Dermis blood vessel endothelial cell (primary cell): Measurements from ENCODE around the gene RNASE2. TPM values are rescaled to one million over a fixed set of nuclear protein-coding genes. Genes with fewer than 3 reads are reported as not detected.
"Not testable (repeated sequence)": the region's sequence is repeated elsewhere in the genome, so short reads cannot be mapped to it uniquely, and the experiment has no call there.

Experiments
- DNase-seq: peaks from one replicate; pipeline ENCODE4 v3.0.0; 2010
- total RNA-seq: library from RNA; depleted of rRNA; stranded (reverse); fragments of >200 nt; gene quantifications from 2 replicates; pipeline ENCODE4 v1.2.3, GENCODE V29; 2014

RNASE2 gene
- 0.14 TPM in 1 of 2 replicates, not detected in the other for total RNA-seq

DNA sequence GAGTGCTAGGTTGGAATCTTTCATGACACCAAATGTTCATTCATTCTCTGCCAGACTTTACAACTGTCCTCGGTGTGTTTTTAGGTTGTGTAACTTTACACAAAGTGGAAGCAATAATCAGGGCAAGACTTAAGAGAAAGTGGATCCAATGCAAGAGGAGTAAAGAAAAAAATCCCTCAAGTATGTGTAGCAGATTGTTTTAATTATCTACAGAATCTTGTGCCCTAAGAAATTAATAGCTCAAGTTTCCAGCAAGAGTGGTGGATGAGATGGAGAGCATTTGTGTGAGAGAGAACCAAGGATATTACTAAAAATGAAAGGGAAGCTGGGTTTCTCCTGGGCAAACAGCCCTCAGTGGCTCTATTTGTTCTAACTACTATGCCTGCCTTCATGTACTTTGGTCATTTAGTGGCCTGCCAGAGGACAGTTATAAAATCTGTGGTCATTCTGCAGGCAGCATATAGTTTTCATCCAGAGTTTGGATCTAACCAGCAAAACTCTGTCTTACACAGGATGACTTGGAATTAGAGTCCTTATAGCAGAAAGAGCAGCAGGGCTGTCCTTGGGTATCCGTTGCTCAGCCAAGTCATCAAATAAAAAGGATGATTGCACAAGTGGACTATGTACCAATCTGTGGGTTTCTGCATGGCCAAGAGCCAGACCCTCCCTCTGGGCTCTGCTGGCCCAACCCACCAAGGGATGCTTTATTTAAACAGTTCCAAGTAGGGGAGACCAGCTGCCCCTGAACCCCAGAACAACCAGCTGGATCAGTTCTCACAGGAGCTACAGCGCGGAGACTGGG lies at the start of gene RNASE2:
Gene RNASE2 (plus strand): TSS at position 752 of the 802 bp plus-strand sequence. CDS start 285 bp downstream, outside the sequence.
- not testable (repeated sequence) for DNase-seq

- DNase-seq, result no peak
These were observed 49.6 kb upstream of the RNASE2 start for GRCh38 chr14:20905676-20906075.

GRCh38 chr14:20907214-20907613 lies 48.1 kb upstream of the RNASE2 start:
- no peak for DNase-seq

DNA sequence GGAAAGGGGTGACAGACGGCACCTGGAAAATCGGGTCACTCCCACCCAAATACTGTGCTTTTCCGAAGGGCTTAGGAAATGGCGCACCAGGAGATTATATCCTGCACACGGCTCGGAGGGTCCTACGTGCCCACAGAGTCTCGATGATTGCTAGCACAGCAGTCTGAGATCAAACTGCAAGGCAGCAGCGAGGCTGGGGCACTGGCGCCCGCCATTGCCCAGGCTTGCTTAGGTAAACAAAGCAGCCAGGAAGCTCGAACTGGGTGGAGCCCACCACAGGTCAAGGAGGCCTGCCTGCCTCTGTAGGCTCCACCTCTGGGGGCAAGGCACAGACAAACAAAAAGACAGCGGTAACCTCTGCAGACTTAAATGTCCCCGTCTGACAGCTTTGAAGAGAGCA lies 44.5 kb upstream of the RNASE2 start:
- DNase-seq, result not testable (repeated sequence)

DNA sequence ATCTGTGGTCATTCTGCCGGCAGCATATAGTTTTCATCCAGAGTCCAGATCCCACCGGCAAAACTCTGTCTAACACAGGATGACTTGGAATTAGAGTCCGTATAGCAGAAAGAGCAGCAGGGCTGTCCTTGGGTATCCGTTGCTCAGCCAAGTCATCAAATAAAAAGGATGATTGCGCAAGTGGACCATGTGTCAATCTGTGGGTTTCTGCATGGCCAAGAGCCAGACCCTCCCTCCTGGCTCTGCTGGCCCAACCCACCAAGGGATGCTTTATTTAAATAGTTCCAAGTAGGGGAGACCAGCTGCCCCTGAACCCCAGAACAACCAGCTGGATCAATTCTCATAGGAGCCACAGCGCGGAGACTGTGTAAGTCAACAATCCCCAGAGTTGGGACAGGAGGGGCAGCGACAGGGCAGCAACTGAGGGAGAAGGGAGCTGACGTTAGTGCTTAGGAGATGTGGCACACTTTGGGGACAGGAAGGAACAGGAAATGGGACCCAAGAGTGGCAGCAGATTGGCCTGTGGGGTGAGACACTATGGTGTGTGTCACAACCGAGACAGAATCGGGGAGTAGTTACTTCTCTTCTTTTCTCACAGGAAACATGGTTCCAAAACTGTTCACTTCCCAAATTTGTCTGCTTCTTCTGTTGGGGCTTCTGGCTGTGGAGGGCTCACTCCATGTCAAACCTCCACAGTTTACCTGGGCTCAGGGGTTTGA lies 36.1 kb upstream of the RNASE2 start:
- DNase-seq, result not testable (repeated sequence)

DNA sequence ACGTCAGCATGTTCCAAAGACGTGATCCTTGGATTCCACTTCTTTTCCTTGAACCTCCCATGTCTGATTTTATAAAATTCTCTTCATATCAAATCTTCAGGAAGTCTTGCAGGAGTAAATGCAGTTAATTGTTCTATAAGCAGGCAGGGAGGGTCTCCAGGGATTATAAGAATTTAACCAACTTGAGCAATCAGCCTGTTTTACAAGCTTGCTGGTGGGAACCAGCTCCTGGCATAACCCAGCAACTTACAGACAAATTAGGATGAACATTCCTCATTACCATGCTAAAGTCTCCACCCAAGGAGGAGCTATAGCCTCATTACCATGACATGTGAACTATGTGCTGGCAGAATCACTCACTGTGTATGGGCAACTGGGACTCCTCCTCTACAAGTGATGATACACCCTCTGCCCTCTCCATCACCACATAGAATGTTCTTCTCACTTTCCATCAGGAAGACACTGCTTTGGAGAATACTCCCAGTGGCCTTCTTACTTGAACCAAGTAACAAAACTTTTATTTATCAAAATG lies 31.5 kb upstream of the RNASE2 start:
- not testable (repeated sequence) for DNase-seq

DNA sequence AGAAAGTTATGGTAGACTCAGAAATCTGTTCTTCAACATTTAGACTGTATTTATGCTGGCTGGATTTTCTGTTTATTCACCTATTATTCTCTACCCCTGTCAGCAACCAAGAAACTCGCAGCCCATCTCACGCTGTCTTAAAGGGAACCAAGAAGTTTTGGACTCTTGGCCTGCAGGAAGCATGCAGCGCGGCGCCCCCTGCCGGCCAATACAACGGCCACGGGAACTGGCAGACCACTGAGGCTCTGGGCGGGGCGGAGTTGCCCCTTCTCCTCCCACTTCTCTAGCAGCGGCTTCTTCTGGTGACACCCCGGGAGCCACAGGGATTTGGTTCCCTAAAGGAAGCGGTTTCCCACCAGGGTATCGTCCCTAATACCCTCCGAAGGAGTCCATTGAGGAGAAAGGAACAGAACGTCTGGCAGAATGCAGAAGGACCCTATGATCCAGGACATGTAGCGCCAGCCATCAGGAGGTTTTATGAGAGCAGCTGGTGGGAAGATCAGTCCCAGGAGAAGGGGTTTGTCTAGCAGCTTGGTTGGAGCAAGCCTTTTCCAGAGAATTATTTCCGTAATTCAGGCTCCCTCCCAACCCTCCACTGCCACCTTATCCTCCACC lies 21.0 kb upstream of the RNASE2 start:
- DNase-seq, result peak; percentile 36

DNA sequence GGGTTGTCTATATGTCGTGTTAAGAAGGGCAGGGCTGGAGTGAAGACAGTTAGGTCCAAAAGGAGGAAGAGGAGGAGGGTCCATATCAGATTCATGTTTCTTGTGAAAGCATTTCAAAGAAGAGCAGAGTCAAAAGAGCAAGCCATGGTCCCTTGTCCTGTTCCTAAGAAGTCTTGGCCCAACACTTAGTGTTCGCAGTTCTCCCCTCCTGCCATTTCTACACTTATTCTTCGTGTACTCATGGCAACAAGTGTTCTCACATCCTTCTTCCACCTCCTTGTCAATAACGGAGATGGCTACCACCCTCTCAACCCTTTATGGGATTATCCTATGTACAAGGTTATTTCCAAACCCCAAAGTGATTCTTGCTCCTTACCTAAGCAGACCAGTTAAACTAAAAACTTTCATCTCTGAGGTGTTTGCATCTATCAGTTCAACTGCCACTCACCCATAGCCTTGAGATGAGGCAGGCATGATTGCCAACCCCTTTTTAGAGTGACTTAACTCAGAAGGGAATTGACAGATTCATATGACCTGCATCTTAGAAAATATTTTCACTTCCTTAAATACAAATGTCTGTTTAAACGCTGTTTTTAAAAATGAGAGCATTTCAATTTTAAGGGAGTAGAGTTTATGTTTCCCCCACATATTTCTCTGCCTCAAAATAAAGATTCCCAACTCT lies 19.8 kb upstream of the RNASE2 start:
- no peak for DNase-seq

DNA sequence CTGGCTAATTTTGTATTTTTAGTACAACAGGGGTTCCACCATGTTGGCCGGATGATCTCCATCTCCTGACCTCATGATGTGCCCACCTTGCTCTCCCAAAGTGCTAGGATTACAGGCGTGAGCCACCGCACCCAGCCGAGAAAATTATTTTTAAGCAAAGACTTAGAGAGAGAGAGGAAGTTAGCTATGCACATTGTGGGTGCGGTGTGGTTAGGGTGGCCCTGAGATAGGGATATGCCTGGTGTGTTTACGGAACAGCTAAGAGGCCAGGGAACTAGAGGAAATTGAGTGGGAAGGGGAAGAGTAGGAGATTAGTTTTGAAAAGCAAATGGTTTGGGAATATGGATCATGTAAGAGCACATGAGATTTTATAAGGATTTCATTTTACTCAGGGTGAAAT lies 10.1 kb upstream of the RNASE2 start:
- not testable (repeated sequence) for DNase-seq

GRCh38 chr14:20946707-20947106 lies 8.6 kb upstream of the RNASE2 start:
- DNase-seq, result not testable (repeated sequence)

- DNase-seq, result not testable (repeated sequence)
These were observed 219 bp downstream of the RNASE2 start for GRCh38 chr14:20955538-20955873.

GRCh38 chr14:20956376-20956976 lies 1.2 kb downstream of the RNASE2 start:
- no peak for DNase-seq

DNA sequence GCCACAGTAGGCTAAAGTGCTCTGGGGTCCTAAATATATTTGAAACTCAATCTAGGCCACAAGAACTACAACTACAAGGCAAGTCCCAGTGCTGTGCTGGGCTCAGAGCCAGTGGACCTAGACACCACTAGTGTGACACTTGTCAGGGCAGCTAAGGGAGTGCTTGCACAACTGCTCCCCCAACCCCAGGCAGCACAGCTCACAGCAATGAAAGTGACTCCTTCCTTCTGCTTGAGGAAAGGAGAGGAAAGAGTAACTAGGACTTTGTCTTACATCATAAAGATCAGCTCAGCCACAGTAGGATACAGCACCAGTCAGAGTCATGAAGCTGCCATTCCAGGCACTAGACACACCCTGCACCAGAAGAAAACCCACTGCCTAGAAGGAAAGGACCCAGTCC lies 3.7 kb downstream of the RNASE2 start:
- DNase-seq, result not testable (repeated sequence)

- DNase-seq, result no peak
These were observed 14.0 kb downstream of the RNASE2 start for GRCh38 chr14:20969336-20969735.

DNA sequence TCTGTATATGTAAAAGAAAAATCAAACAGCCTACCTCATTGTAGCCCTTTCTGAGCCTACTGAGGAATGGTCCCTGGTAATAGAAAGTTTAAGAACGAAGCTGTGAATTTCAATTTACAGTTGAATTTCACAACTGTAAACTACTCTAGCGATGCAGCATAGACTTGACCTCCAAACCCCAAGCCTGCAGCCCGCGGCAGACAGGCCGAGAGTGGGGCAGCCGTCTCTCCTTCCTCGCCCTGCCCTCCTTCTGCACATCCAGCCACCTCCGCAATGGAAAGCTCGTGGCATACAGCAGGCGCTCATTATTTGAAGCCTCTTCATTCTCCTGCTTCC lies 15.3 kb downstream of the RNASE2 start:
- DNase-seq, result no peak

DNA sequence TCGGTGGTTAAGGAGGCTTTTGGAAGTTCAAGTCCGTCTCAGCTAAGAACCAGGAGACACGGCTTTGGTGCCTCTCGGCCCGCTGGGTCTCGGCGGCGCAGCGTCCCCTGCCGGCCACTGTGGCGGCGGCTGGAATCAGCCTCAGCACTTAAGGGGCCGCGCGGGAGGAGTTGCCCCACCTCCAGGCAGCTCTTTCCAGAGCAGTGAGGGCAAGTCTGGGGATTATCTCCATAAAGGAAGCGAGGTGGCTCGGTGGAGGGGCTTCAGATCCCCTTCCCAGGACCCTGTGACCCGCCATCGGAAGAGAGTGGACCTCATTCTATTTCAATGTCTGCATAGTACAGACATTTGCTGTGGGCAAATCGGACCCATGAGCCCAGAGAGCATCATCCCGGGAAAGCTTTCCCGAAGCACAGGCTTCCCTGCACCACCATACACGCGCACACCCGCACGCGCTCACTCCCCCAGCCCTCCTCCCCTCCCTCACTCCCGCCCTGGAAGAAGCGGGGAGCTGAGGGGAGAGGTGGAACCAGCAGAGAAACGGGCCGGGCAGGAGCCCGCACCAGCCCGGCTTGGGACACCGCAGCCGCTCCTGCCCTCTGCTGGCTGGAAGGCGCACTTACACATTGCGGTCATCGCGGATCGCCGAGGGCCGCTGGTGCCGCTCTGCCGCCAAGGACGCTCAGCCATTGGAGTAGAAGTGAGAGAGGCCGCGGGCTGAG lies 15.9 kb downstream of the RNASE2 start:
- DNase-seq, result peak; percentile 91

DNA sequence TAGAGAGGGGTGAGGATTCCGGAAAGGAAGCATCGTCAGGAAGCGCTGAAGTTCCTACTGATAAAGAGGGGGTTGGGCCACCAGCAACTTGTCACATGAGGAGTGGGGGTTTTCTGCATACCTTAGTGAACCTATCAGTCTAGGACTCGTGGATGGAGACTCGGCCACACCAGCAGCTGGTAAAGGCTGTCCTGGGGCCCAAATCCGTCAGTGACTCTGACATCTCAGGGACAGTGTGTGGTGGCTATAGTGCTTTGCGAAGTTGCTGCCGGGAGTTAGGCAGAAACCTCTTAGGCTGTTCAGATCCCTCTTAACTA lies 16.4 kb downstream of the RNASE2 start:
- DNase-seq, result no peak

DNA sequence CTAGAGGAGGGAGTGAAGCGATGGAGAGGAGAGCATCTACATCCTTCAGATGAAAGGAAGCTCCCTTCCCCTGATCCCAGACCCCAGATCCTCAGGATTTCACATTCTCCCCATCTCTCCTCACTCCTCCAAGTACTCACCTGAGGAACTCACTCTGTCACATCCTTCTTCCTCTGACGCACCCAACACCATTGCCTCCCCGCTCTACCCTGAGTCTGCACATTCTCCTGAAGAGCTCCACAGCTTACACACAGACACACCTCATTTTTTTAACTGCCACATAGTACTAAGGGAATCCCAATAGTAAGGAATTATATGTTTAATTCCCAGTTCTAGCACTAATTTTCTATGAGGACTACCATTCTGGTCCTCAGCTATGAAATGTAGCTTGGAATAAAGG lies 18.2 kb downstream of the RNASE2 start:
- DNase-seq, result no peak

DNA sequence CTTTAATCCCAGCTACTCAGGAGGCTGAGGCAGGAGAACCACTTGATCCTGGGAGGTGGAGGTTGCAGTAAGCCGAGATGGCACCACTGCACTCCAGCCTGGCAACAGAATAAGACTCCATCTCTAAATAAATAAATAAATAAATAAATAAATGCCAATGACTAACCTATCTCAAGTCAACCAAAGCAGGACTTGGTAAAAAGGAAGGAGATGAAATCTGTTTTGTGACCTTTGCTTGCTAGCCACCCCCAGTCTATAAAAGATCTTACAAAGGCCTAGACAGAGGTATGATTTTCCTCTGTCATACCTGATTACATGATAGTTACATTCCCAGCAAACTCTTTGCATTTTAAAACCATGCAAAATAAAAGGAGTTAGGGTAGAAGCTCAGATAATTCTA lies 21.0 kb downstream of the RNASE2 start:
- DNase-seq, result peak; percentile 69

- no peak for DNase-seq
These were observed 23.4 kb downstream of the RNASE2 start for GRCh38 chr14:20978687-20979086.

GRCh38 chr14:20980906-20981305 lies 25.6 kb downstream of the RNASE2 start:
- no peak for DNase-seq
